Keratinocyte (primary cell): ENCODE measurements around the gene CWF19L2. TPM values are rescaled to one million over a fixed set of nuclear protein-coding genes. Genes with fewer than 3 reads are reported as not detected.

Source experiments
- DNase-seq: peaks from one replicate; pipeline ENCODE4 v3.0.0-alpha.2; 2011; ENCODE audit warnings: low read depth, missing footprints, low spot score
- FAIRE-seq: peaks from 2 replicates; lab custom pipeline; 2011; peaks lifted over from hg19 to GRCh38; lab: Jason Lieb, UNC
- H2AFZ ChIP-seq: 2 replicates; pipeline ENCODE4 v1.6.0; 2012; ENCODE audit warnings: low read length, control low read depth, inconsistent platforms; ENCODE audit not compliant: control insufficient read depth
- H3K27ac ChIP-seq: 2 replicates; pipeline ENCODE4 v1.5.1; 2011; ENCODE audit warnings: low read length; ENCODE audit not compliant: control insufficient read depth, insufficient read depth
- H3K27me3 ChIP-seq: 3 replicates; pipeline ENCODE4 v1.6.0; 2011; ENCODE audit warnings: low read length; ENCODE audit not compliant: control insufficient read depth, insufficient read depth; ENCODE audit errors: extremely low read depth
- H3K36me3 ChIP-seq, 2 experiments: 2 replicates in 1 of 2; 3 replicates in 1 of 2; pipeline ENCODE4 v1.5.1; 2011; ENCODE audit warnings: low read length in 2 of 2, mild to moderate bottlenecking in 1 of 2; ENCODE audit not compliant: control insufficient read depth in 2 of 2, insufficient read depth in 2 of 2; ENCODE audit errors: extremely low read depth in 1 of 2
- H3K4me1 ChIP-seq: 3 replicates; pipeline ENCODE4 v1.5.1; 2011; ENCODE audit warnings: low read length; ENCODE audit not compliant: control insufficient read depth, insufficient read depth; ENCODE audit errors: extremely low read depth
- H3K4me2 ChIP-seq: 3 replicates; pipeline ENCODE4 v1.6.0; 2011; ENCODE audit warnings: low read depth, low read length; ENCODE audit not compliant: control insufficient read depth, insufficient read depth; ENCODE audit errors: extremely low read depth
- H3K4me3 ChIP-seq, 3 experiments: fragments of 200-600 bp in 1 of 3; sonication (generic) in 1 of 3; 2 replicates in 2 of 3; 3 replicates in 1 of 3; pipeline ENCODE4 v1.5.1; 2011 to 2016; ENCODE audit warnings: low read length in 3 of 3, mild to moderate bottlenecking in 3 of 3, control low read depth in 2 of 3, inconsistent platforms in 1 of 3, low read depth in 1 of 3, mixed read lengths in 1 of 3, mixed run types in 1 of 3, moderate library complexity in 1 of 3; ENCODE audit not compliant: control insufficient read depth in 2 of 3, insufficient read depth in 2 of 3; ENCODE audit errors: extremely low read depth in 1 of 3
- H3K79me2 ChIP-seq: 2 replicates; pipeline ENCODE4 v1.6.0; 2012; ENCODE audit warnings: low read length; ENCODE audit not compliant: control insufficient read depth, insufficient read depth
- H3K9ac ChIP-seq: 3 replicates; pipeline ENCODE4 v1.6.0; 2011; ENCODE audit warnings: low read length; ENCODE audit not compliant: control insufficient read depth, insufficient read depth; ENCODE audit errors: extremely low read depth
- H3K9me1 ChIP-seq: 3 replicates; pipeline ENCODE4 v1.6.0; 2011; ENCODE audit warnings: low read length; ENCODE audit not compliant: control insufficient read depth, insufficient read depth; ENCODE audit errors: extremely low read depth
- H3K9me3 ChIP-seq: 2 replicates; pipeline ENCODE4 v1.5.1; 2012; ENCODE audit warnings: low read depth, low read length; ENCODE audit not compliant: control insufficient read depth
- H4K20me1 ChIP-seq: 3 replicates; pipeline ENCODE4 v1.6.0; 2011; ENCODE audit warnings: low read length; ENCODE audit not compliant: control insufficient read depth, insufficient read depth; ENCODE audit errors: extremely low read depth
- EZH2 ChIP-seq: IDR thresholded peaks from one replicate; pipeline ENCODE4 v1.6.1; 2012; ENCODE audit warnings: inconsistent platforms, mild to moderate bottlenecking, low read length, moderate library complexity
- dilution Hi-C: fragments of 300-500 bp; cut with MboI; formaldehyde crosslinking; loops from one replicate; pipeline ENCODE4 v1.7.0; 2020; ENCODE audit warnings: low sequenced_read_pairs; ENCODE audit not compliant: extremely low pct_ligation_motif_present
- polyA plus RNA-seq, 5 experiments: library from polyadenylated mRNA; depleted of rRNA in 3 of 5; stranded (reverse) in 3 of 5; stranded (forward) in 1 of 5; unstranded in 1 of 5; fragments of >200 nt; gene quantifications; 1 replicate in 1 of 5; 2 replicates in 3 of 5; 3 replicates in 1 of 5; pipeline versions ENCODE4 v1.2.1 to v1.2.3, GENCODE V29; 2011 to 2012; ENCODE audit warnings: missing spikeins in 2 of 5, low read depth in 1 of 5, low replicate concordance in 1 of 5
- TF ChIP-seq, protein P1 (sequence below), 3 experiments: IDR thresholded peaks in 1 of 3; conservative IDR thresholded peaks in 1 of 3; optimal IDR thresholded peaks in 1 of 3; 2 replicates in 2 of 3; 3 replicates in 1 of 3; pipeline versions ENCODE3 to v1.5.1; 2011; ENCODE audit warnings: low read length in 3 of 3, mild to moderate bottlenecking in 3 of 3, moderate library complexity in 2 of 3, control low read depth in 1 of 3, inconsistent platforms in 1 of 3; ENCODE audit not compliant: insufficient read depth in 2 of 3; ENCODE audit errors: extremely low read depth in 1 of 3

The CWF19L2 gene
- polyA plus RNA-seq, 1 donor (not counting 4 experiments of a cell fraction or from before 2014, with no cell fraction given): 6.2 TPM

- no peaks in the 10 kb centered on the region for H3K36me3 ChIP-seq
- H4K20me1 ChIP-seq: no peaks in the 10 kb centered on the region
- dilution Hi-C loops: no loop called here
- no peak overlapping the region for H3K9ac ChIP-seq
- no peaks in the 10 kb centered on the region for H3K27me3 ChIP-seq
- H3K79me2 ChIP-seq: no peaks in the 10 kb centered on the region
- H3K9me3 ChIP-seq: no peaks in the 10 kb centered on the region
- no peaks in the 10 kb centered on the region for H3K4me1 ChIP-seq
- H3K9me1 ChIP-seq: no peaks in the 10 kb centered on the region
- DNase-seq (no peak), FAIRE-seq (no peak)
- H3K27ac ChIP-seq: no peak overlapping the region
- H3K4me2 ChIP-seq: no peak overlapping the region
- no peak overlapping the region for H3K4me3 ChIP-seq
- TF ChIP-seq, protein P1, sequence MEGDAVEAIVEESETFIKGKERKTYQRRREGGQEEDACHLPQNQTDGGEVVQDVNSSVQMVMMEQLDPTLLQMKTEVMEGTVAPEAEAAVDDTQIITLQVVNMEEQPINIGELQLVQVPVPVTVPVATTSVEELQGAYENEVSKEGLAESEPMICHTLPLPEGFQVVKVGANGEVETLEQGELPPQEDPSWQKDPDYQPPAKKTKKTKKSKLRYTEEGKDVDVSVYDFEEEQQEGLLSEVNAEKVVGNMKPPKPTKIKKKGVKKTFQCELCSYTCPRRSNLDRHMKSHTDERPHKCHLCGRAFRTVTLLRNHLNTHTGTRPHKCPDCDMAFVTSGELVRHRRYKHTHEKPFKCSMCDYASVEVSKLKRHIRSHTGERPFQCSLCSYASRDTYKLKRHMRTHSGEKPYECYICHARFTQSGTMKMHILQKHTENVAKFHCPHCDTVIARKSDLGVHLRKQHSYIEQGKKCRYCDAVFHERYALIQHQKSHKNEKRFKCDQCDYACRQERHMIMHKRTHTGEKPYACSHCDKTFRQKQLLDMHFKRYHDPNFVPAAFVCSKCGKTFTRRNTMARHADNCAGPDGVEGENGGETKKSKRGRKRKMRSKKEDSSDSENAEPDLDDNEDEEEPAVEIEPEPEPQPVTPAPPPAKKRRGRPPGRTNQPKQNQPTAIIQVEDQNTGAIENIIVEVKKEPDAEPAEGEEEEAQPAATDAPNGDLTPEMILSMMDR (optimal IDR thresholded peaks at IDR 0.05 in 1 of 3, IDR thresholded peaks at IDR 0.05 in 1 of 3, conservative IDR thresholded peaks at IDR 0.05 in 1 of 3; ENCODE audit: extremely low read depth in 1 of 3, insufficient read depth in 2 of 3, low read length in 3 of 3): no peak
- no peak for TF ChIP-seq EZH2
- no peak overlapping the region for H2AFZ ChIP-seq
Measured at GRCh38 chr11:107430525-107430924, 27.1 kb downstream of the CWF19L2 start.

DNA sequence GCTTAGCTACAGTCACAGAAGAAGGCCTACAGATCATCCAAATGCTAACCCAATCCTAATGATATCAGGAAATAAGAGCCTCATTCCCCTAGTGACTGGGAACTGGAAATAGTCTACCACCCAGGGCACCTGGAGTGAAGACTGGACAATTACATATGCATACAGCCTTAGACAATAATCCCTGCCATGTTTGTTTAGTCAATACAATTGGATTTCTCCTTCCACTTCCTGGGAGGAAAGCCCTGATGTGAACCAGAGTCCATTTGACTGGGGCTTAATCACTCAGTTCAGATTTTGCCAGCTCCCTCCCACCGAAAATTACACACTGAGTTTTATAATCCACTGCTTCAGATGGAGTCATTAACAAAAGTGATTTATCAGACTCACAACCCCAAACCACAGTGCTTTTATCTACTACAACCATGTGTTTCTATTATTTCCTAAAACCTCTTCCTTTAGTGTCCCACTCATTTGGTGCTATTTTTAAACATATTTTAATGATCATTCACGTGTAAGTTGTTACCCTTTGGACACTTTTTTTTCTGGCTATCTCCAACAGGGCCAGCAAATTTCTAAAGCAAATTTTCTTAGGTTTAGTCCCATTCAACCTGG lies 29.9 kb downstream of the CWF19L2 start:
- Histone ChIP-seq H3K27me3 (no peaks in the 10 kb centered on the region), H3K36me3 (no peaks in the 10 kb centered on the region), H3K9ac (no peak overlapping the region), H3K4me3 (no peak overlapping the region), H3K9me3 (no peaks in the 10 kb centered on the region), H3K27ac (no peak overlapping the region), H3K79me2 (no peaks in the 10 kb centered on the region), H4K20me1 (no peaks in the 10 kb centered on the region), H2AFZ (no peak overlapping the region), H3K4me1 (no peaks in the 10 kb centered on the region), H3K9me1 (no peaks in the 10 kb centered on the region), H3K4me2 (no peak overlapping the region)
- TF ChIP-seq, protein P1 (optimal IDR thresholded peaks at IDR 0.05 in 1 of 3, IDR thresholded peaks at IDR 0.05 in 1 of 3, conservative IDR thresholded peaks at IDR 0.05 in 1 of 3; ENCODE audit: extremely low read depth in 1 of 3, insufficient read depth in 2 of 3, low read length in 3 of 3): no peak
- TF ChIP-seq EZH2: no peak
- DNase-seq (no peak), FAIRE-seq (no peak)
- dilution Hi-C loops: no loop called here
